Measurements from ENCODE around the gene FBLIM1.

GRCh38 chr1:15753776-15754175, 4.8 kb upstream of the FBLIM1 start:
- TF ChIP-seq FOXJ3 (CRISPR knock-in tag; IDR thresholded peaks at IDR 0.05; ENCODE audit: borderline replicate concordance) (no peak), SP1 (CRISPR knock-in tag; conservative IDR thresholded peaks at IDR 0.05) (no peak), MYBL2 (CRISPR knock-in tag; IDR thresholded peaks at IDR 0.05) (no peak), ATF1 (CRISPR knock-in tag; IDR thresholded peaks at IDR 0.05) (no peak), CTCF (IDR thresholded peaks at IDR 0.05) (no peak)

All from WTC11 (cell line).